HG03460 (cell line): ENCODE data around the gene MUSTN1.

Source experiments
- ATAC-seq: cut with Tn5 transposase; IDR thresholded peaks from one replicate; pipeline ENCODE4 v1.9.1; 2021; ENCODE audit not compliant: unreplicated experiment

The MUSTN1 gene

GRCh38 chr3:52809662-52810377 lies 25.0 kb downstream of the MUSTN1 start:
- no peak for ATAC-seq

GRCh38 chr3:52809149-52809548 lies 25.7 kb downstream of the MUSTN1 start:
- no peak for ATAC-seq

- ATAC-seq = no peak
Measured at GRCh38 chr3:52805270-52806039, 29.4 kb downstream of the MUSTN1 start.

- ATAC-seq = no peak
Measured at GRCh38 chr3:52801839-52802238, 33.0 kb downstream of the MUSTN1 start.

- no peak for ATAC-seq
Measured at GRCh38 chr3:52800079-52800478, 34.7 kb downstream of the MUSTN1 start.

GRCh38 chr3:52798978-52799476 lies 35.8 kb downstream of the MUSTN1 start:
- ATAC-seq = no peak

- ATAC-seq = no peak
Measured at GRCh38 chr3:52798376-52798977, 36.3 kb downstream of the MUSTN1 start.

GRCh38 chr3:52796411-52796810 lies 38.4 kb downstream of the MUSTN1 start:
- no peak for ATAC-seq

- no peak for ATAC-seq
Measured at GRCh38 chr3:52795298-52795900, 39.4 kb downstream of the MUSTN1 start.

GRCh38 chr3:52794612-52795099 lies 40.2 kb downstream of the MUSTN1 start, which contains the start of gene ITIH3:
Gene ITIH3 (plus strand): TSS chr3:52794796. CDS start chr3:52794804, 8 bp downstream.
- ATAC-seq = no peak

GRCh38 chr3:52793702-52794611 lies 40.9 kb downstream of the MUSTN1 start:
- no peak for ATAC-seq

GRCh38 chr3:52792961-52793695 lies 41.7 kb downstream of the MUSTN1 start:
- ATAC-seq = no peak

GRCh38 chr3:52792413-52792812 lies 42.4 kb downstream of the MUSTN1 start:
- no peak for ATAC-seq

GRCh38 chr3:52791928-52792327 lies 42.9 kb downstream of the MUSTN1 start:
- ATAC-seq = no peak

GRCh38 chr3:52791366-52791765 lies 43.5 kb downstream of the MUSTN1 start:
- no peak for ATAC-seq

GRCh38 chr3:52790741-52791140 lies 44.1 kb downstream of the MUSTN1 start:
- no peak for ATAC-seq

GRCh38 chr3:52790337-52790736 lies 44.5 kb downstream of the MUSTN1 start:
- no peak for ATAC-seq

GRCh38 chr3:52789746-52790040 lies 45.1 kb downstream of the MUSTN1 start:
- no peak for ATAC-seq

- ATAC-seq = no peak
Measured at GRCh38 chr3:52788890-52789745, 45.7 kb downstream of the MUSTN1 start.
